GM19438 (cell line): ENCODE results near the gene MEA1.
"Not testable (repeated sequence)": the region's sequence is repeated elsewhere in the genome, so short reads cannot be mapped to it uniquely, and the experiment has no call there.

Experiments
- ATAC-seq: cut with Tn5 transposase; IDR thresholded peaks from one replicate; pipeline ENCODE4 v1.9.1; 2021; ENCODE audit warnings: low read depth; ENCODE audit not compliant: unreplicated experiment

Gene MEA1

GRCh38 chr6:43013097-43013842 lies 476 bp downstream of the MEA1 start:
- ATAC-seq = peak; percentile 13

DNA sequence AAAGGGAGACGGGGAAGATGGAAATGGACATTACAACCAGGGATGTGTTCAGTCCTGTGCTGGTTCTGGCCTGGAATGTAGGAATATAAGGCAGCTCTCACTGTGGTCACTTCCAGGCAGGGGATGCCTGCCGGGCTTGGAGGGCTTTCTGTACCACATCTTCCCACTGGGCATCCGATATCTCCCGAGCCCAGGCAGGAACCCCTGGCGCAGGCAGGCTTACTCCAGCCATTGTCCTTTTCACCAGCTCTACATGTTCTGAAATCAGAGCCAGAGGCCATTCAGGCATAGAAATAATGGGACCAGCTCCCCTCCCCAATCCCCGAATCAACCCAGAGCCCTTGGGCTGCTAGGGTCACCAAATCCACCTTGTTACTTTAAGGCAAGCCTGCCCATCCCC lies 1.4 kb downstream of the MEA1 start:
- no peak for ATAC-seq

GRCh38 chr6:43011207-43011606 lies 2.5 kb downstream of the MEA1 start:
- ATAC-seq = no peak

- no peak for ATAC-seq
Measured at GRCh38 chr6:43009124-43009523, 4.6 kb downstream of the MEA1 start.

GRCh38 chr6:43007126-43007525 lies 6.6 kb downstream of the MEA1 start:
- ATAC-seq = no peak

GRCh38 chr6:43006251-43006650 lies 7.5 kb downstream of the MEA1 start:
- no peak for ATAC-seq

- ATAC-seq = no peak
Measured at GRCh38 chr6:43005844-43006243, 7.9 kb downstream of the MEA1 start.

- ATAC-seq = no peak
Measured at GRCh38 chr6:43001843-43002242, 11.9 kb downstream of the MEA1 start.

DNA sequence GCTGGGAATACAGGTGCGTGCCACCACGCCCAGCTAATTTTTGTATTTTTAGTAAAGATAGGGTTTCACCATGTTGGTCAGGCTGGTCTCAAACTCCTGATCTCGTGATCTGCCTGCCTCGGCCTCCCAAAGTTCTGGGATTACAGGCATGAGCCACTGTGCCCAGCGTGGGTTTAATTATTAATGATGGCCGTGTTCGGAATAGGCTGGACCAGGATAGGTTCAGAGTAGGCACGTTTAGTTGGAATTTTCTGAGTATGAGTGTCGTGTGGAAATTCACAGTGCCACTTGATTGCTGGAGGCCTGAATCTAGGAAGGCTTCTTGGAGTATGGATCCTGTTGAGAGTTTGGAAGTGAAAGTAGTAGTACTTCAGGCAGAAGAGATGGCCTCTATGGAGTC lies 15.5 kb downstream of the MEA1 start:
- not testable (repeated sequence) for ATAC-seq

GRCh38 chr6:42996513-42996912 lies 17.2 kb downstream of the MEA1 start:
- no peak for ATAC-seq

GRCh38 chr6:42993445-42993844 lies 20.3 kb downstream of the MEA1 start:
- no peak for ATAC-seq

DNA sequence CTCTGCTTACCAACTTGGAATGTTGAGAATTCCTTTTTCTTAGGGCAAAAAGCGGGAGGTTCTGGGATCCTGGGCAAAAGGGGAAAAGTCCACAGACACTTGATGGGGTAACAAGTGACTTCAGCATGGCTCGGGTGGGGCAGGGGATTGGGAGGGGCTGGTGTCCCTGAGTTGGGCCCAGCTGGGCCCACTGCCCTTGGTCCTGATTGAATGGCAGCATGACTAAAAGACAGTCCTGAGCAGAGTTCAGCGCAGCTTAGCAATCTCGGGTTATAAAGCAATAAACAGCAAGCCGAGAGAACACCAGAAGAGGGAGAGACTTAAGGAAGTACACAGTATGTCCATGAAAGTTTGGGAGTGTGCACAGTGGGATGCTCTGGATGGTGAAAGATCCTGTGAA lies 23.8 kb downstream of the MEA1 start:
- ATAC-seq = no peak

DNA sequence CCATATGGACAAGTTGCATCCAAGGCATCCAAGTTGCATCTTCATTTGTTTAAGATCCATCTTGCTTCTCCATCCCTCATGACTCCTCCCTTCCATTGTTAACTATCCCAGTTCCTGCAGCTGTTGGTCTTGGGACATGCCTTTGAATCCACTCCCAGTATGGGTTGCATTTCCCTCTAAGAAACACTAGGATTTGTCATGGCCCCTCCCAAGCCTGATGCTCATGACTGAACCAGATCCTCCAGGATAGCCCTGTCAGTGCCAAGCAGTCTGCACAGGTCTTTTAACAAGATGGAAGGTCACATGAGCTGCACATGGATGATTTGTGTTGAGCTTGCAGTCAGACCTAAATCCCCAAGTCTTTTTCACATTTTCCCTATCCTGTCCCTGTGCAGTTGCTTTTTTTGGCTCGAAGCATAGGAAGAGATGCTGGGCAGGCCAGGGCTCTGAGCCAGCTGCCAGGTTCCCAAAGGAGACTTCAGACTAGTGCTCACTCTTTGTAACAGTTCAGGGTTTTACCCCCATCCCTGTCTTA lies 25.2 kb downstream of the MEA1 start:
- no peak for ATAC-seq

- no peak for ATAC-seq
Measured at GRCh38 chr6:42987533-42988451, 26.0 kb downstream of the MEA1 start.

- no peak for ATAC-seq
Measured at GRCh38 chr6:42984924-42985475, 28.7 kb downstream of the MEA1 start.

DNA sequence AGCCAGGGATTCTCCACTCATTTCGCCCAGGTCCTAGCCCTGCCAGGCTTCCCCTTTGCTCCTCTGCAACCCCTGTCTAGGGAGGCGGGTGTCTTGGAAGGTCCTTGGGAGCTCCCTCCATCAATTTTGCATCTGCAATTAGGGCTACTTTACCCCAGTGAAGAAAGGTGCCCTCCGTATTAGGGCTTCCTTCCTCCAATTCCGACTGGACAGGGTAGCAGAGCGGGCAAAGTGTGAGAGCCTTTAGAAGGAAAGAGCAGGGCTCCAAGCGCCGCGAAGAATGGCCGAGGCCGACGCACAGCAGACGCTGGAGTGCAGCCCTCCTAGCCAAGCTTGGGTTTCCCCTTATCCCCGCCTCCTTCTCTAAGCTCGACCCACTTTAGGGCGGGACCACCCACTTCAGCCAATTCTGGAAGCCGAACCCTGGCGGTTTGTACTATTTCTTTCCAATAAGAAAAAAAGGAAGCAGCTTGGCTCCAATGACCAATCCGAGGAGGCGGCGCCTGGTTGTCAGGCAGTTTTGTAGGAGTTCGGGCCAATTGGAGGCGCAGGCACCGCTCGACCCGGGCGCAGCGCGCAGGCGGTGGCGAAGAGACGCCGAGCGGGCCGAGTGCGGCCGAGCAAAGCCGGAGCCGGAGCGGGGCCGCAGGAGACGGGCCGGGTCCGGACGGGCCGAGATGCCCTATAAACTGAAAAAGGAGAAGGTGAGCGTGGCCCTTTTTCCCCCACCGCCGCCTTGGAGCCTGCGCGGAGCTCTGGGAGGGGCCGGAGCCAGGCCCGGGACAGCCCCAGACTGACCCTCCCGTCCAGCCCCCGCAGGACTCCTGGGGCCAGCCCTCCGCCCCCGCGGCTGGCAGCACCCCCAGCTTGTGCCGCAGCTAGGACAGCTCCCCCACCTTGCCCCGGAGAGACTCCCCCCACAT lies 29.5 kb downstream of the MEA1 start, which contains the start of gene PPP2R5D:
TSS of gene PPP2R5D (plus strand) at position 570 of the 923 bp plus-strand sequence. CDS start at position 678, 108 bp downstream.
- peak; percentile 95 for ATAC-seq

- no peak for ATAC-seq
Measured at GRCh38 chr6:42981836-42982235, 31.9 kb downstream of the MEA1 start.

- no peak for ATAC-seq
Measured at GRCh38 chr6:42979523-42980177, 34.1 kb downstream of the MEA1 start.

- ATAC-seq = peak; percentile 89
Measured at GRCh38 chr6:42978839-42979522, 34.8 kb downstream of the MEA1 start, which contains the start of gene PEX6. TSS of gene PEX6 (minus strand) at chr6:42979181. CDS start at chr6:42979150, 31 bp downstream.
